Liver (tissue), 9 donors: ENCODE results near the gene OSBPL9. TPM values are rescaled to one million over a fixed set of nuclear protein-coding genes. Genes with fewer than 3 reads are reported as not detected.

Source experiments
- DNase-seq: peaks from one replicate; pipeline ENCODE4 v3.0.0-alpha.2; 2017; ENCODE audit warnings: low spot score
- H3K27ac ChIP-seq, 2 donors: one replicate each; pipeline ENCODE4 v1.7.0; 2013; ENCODE audit warnings: inconsistent platforms in 2 of 2, low read length in 2 of 2, control low read depth in 1 of 2, low read depth in 1 of 2, mild to moderate bottlenecking in 1 of 2
- H3K27me3 ChIP-seq, 4 donors: one replicate each; pipeline versions ENCODE4 v1.6.1 to v1.7.0; 2013; ENCODE audit warnings: low read length in 3 of 4, inconsistent platforms in 1 of 4, mild to moderate bottlenecking in 1 of 4, moderate library complexity in 1 of 4; ENCODE audit not compliant: control insufficient read depth in 4 of 4, insufficient read depth in 4 of 4
- H3K36me3 ChIP-seq, 4 donors: one replicate each; pipeline versions ENCODE4 v1.6.1 to v1.7.0; 2013; ENCODE audit warnings: low read length in 3 of 4, mild to moderate bottlenecking in 3 of 4, low read depth in 1 of 4, moderate library complexity in 1 of 4; ENCODE audit not compliant: control insufficient read depth in 4 of 4, insufficient read depth in 3 of 4
- H3K4me1 ChIP-seq, 4 donors: one replicate each; pipeline versions ENCODE4 v1.6.1 to v1.7.0; 2013; ENCODE audit warnings: low read length in 3 of 4, mild to moderate bottlenecking in 3 of 4, moderate library complexity in 1 of 4; ENCODE audit not compliant: control insufficient read depth in 4 of 4, insufficient read depth in 4 of 4
- H3K4me3 ChIP-seq, 3 donors: one replicate each; pipeline versions ENCODE4 v1.6.1 to v1.7.0; 2013; ENCODE audit warnings: low read length in 3 of 3, control low read depth in 1 of 3, low read depth in 1 of 3, mild to moderate bottlenecking in 1 of 3
- H3K9ac ChIP-seq, 2 donors: one replicate each; pipeline ENCODE4 v1.7.0; 2013; ENCODE audit warnings: low read length in 2 of 2, mild to moderate bottlenecking in 2 of 2, moderate library complexity in 2 of 2, control low read depth in 1 of 2, low read depth in 1 of 2
- H3K9me3 ChIP-seq, 4 donors: one replicate each; pipeline versions ENCODE4 v1.6.1 to v1.7.0; 2013; ENCODE audit warnings: low read length in 3 of 4; ENCODE audit not compliant: control insufficient read depth in 4 of 4
- ATF3 ChIP-seq: IDR thresholded peaks from 2 replicates; pipeline ENCODE4 v1.6.1; 2016; ENCODE audit warnings: antibody characterized with exemption
- CTCF ChIP-seq: fragments of 150-350 bp; IDR thresholded peaks from 2 replicates; pipeline ENCODE4 v1.5.1; 2017; ENCODE audit warnings: improper control_type of control experiment, low read depth, low read length; ENCODE audit not compliant: missing input control
- EGR1 ChIP-seq, 2 donors: IDR thresholded peaks; 2 replicates each; pipeline ENCODE4 v1.6.1; 2016 to 2018; ENCODE audit warnings: antibody characterized with exemption in 2 of 2, low read depth in 2 of 2
- FOXA1 ChIP-seq: IDR thresholded peaks from 2 replicates; pipeline ENCODE4 v1.6.1; 2016; ENCODE audit warnings: antibody characterized with exemption
- FOXA2 ChIP-seq: IDR thresholded peaks from 2 replicates; pipeline ENCODE4 v1.6.1; 2016; ENCODE audit warnings: antibody characterized with exemption
- GABPA ChIP-seq, 2 donors: IDR thresholded peaks in 1 of 2; conservative IDR thresholded peaks in 1 of 2; 2 replicates each; pipeline ENCODE4 v1.6.1; 2016; ENCODE audit warnings: antibody characterized with exemption in 2 of 2, mild to moderate bottlenecking in 1 of 2, moderate library complexity in 1 of 2
- HNF4A ChIP-seq, 2 donors: conservative IDR thresholded peaks; 2 replicates each; pipeline ENCODE4 v1.6.1; 2016; ENCODE audit warnings: antibody characterized with exemption in 2 of 2, mild to moderate bottlenecking in 2 of 2
- HNF4G ChIP-seq: IDR thresholded peaks from 2 replicates; pipeline ENCODE4 v1.6.1; 2016; ENCODE audit warnings: antibody characterized with exemption
- JUND ChIP-seq, 2 donors: IDR thresholded peaks; 2 replicates each; pipeline ENCODE4 v1.6.1; 2016; ENCODE audit warnings: antibody characterized with exemption in 2 of 2
- MAX ChIP-seq: IDR thresholded peaks from 2 replicates; pipeline ENCODE4 v1.6.1; 2016; ENCODE audit warnings: antibody characterized with exemption
- NR2F2 ChIP-seq: IDR thresholded peaks from 2 replicates; pipeline ENCODE4 v1.6.1; 2016; ENCODE audit warnings: antibody characterized with exemption
- RAD21 ChIP-seq, 2 donors: IDR thresholded peaks; 2 replicates each; pipeline ENCODE4 v1.6.1; 2016; ENCODE audit warnings: antibody characterized with exemption in 2 of 2, mild to moderate bottlenecking in 2 of 2
- REST ChIP-seq: IDR thresholded peaks from 2 replicates; pipeline ENCODE4 v1.6.1; 2016; ENCODE audit warnings: antibody characterized with exemption, mild to moderate bottlenecking
- RXRA ChIP-seq, 2 donors: IDR thresholded peaks; 2 replicates each; pipeline ENCODE4 v1.6.1; 2017 to 2018; ENCODE audit warnings: antibody characterized with exemption in 2 of 2, mild to moderate bottlenecking in 1 of 2
- SP1 ChIP-seq: IDR thresholded peaks from 2 replicates; pipeline ENCODE4 v1.6.1; 2018; ENCODE audit warnings: antibody characterized with exemption, mild to moderate bottlenecking
- TAF1 ChIP-seq: conservative IDR thresholded peaks from 2 replicates; pipeline ENCODE4 v1.6.1; 2016; ENCODE audit warnings: antibody characterized with exemption, mild to moderate bottlenecking
- YY1 ChIP-seq: IDR thresholded peaks from 2 replicates; pipeline ENCODE4 v1.6.1; 2016; ENCODE audit warnings: antibody characterized with exemption, mild to moderate bottlenecking
- ZBTB33 ChIP-seq: IDR thresholded peaks from 2 replicates; pipeline ENCODE4 v1.6.1; 2016; ENCODE audit warnings: antibody characterized with exemption
- WGBS: extraction: QIAGEN DNeasy Blood & Tissue Kit; methylation state at CpG from one replicate; pipeline ENCODE4 v1.1.7; 2013; 5-methylcytosine and 5-hydroxymethylcytosine counted together
- polyA plus RNA-seq, 2 donors: library from polyadenylated mRNA; stranded (reverse) in 1 of 2; unstranded in 1 of 2; fragments of 200-250 nt in 1 of 2; fragments of >200 nt in 1 of 2; fragmentation: Nextera tagmentation in 1 of 2; extraction: Ambion mirVana in 1 of 2; gene quantifications; one replicate each; pipeline versions ENCODE4 v1.2.1 to v1.2.3, GENCODE V29; 2013 to 2015
- total RNA-seq, 2 donors: library from RNA; depleted of rRNA; stranded (reverse); fragments of >200 nt; gene quantifications; one replicate each; pipeline ENCODE4 v1.2.3, GENCODE V29; 2014
- donor health status: healthy.
- donor health status: healthy.
- donor health status: healthy.
- donor health status: healthy.
- donor health status: healthy.

OSBPL9 gene
- total and polyA plus RNA-seq, 4 donors: 52.1 to 129 (median 60.4) TPM

GRCh38 chr1:51653127-51653526 is 36.2 kb downstream of the OSBPL9 start:
- Histone ChIP-seq H3K27me3 (no peaks in the 10 kb centered on the region), H3K4me3 (no peak overlapping the region), H3K27ac (peak overlapping the region; percentile 16 to 55), H3K36me3 (peaks cover 0 to 3% (median 0%) of the 10 kb centered on the region in 4 donors), H3K9me3 (no peaks in the 10 kb centered on the region), H3K9ac (no peak overlapping the region), H3K4me1 (peaks cover 6 to 25% (median 10%) of the 10 kb centered on the region in 4 donors)
- DNase-seq: no peak
- TF ChIP-seq YY1 (no peak), HNF4A (conservative IDR thresholded peaks at IDR 0.05) (peak in 1 of 2 donors; percentile 14), RXRA (IDR thresholded peaks at IDR 0.05) (peak in 1 of 2 donors; percentile 31)

- Histone ChIP-seq H3K9ac (no peak overlapping the region), H3K4me3 (no peak overlapping the region), H3K4me1 (peaks cover 4 to 19% (median 10%) of the 10 kb centered on the region in 4 donors), H3K9me3 (no peaks in the 10 kb centered on the region), H3K36me3 (peaks cover 0 to 3% (median 0%) of the 10 kb centered on the region in 4 donors), H3K27ac (no peak overlapping the region), H3K27me3 (no peaks in the 10 kb centered on the region)
- no peak for DNase-seq
- peak; percentile 6 for TF ChIP-seq CTCF
- TF ChIP-seq MAX: no peak
- peak; percentile 60 to 65 for TF ChIP-seq RAD21 (IDR thresholded peaks at IDR 0.05)
- no peak for TF ChIP-seq ATF3
- TF ChIP-seq NR2F2: no peak
- TF ChIP-seq YY1: peak; percentile 33
- no peak for TF ChIP-seq EGR1 (IDR thresholded peaks at IDR 0.05; ENCODE audit: low read depth in 2 of 2)
- no peak for TF ChIP-seq JUND (IDR thresholded peaks at IDR 0.05)
- peak; percentile 68 for TF ChIP-seq FOXA2
- no peak for TF ChIP-seq TAF1
- TF ChIP-seq HNF4A (conservative IDR thresholded peaks at IDR 0.05): peak; percentile 39 to 48
- no peak for TF ChIP-seq GABPA (IDR thresholded peaks at IDR 0.05 in 1 of 2, conservative IDR thresholded peaks at IDR 0.05 in 1 of 2)
- TF ChIP-seq FOXA1: no peak
- no peak for TF ChIP-seq HNF4G
- TF ChIP-seq RXRA (IDR thresholded peaks at IDR 0.05): peak; percentile 12 to 37
- no peak for TF ChIP-seq REST
- peak; percentile 9 for TF ChIP-seq ZBTB33
- TF ChIP-seq SP1: peak; percentile 61
- WGBS: 37% methylated on average over 1 of the region's 1 CpG
Observed at GRCh38 chr1:51654000-51654399, 37.1 kb downstream of the OSBPL9 start.
